HG03432 (cell line): Measurements from ENCODE around the gene RNF208.

Source experiments
- ATAC-seq: cut with Tn5 transposase; IDR thresholded peaks from one replicate; pipeline ENCODE4 v1.9.1; 2021; ENCODE audit warnings: mild to moderate bottlenecking, moderate library complexity; ENCODE audit not compliant: unreplicated experiment

RNF208 gene

DNA sequence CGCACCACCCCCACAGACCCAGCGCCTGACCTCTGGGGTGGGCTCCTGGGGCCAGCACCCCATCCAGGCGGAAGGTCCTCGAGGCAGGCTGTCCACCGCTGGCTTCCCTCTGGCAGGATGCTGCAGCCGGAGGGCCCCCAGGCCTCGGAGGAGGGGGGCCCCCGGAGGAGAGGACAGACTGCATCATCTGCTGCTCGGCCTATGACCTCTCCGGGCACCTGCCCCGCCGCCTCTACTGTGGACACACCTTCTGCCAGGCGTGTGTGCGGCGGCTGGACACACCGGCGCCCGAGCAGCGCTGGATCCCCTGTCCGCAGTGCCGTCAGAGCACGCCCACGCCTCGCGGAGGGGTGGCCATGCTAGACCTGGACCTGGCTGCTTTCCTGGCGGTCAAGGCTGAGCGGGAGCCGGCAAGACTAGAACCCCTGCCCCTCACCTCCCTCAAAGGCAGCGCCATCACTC is 6.5 kb upstream of the RNF208 start:
- ATAC-seq, result no peak

DNA sequence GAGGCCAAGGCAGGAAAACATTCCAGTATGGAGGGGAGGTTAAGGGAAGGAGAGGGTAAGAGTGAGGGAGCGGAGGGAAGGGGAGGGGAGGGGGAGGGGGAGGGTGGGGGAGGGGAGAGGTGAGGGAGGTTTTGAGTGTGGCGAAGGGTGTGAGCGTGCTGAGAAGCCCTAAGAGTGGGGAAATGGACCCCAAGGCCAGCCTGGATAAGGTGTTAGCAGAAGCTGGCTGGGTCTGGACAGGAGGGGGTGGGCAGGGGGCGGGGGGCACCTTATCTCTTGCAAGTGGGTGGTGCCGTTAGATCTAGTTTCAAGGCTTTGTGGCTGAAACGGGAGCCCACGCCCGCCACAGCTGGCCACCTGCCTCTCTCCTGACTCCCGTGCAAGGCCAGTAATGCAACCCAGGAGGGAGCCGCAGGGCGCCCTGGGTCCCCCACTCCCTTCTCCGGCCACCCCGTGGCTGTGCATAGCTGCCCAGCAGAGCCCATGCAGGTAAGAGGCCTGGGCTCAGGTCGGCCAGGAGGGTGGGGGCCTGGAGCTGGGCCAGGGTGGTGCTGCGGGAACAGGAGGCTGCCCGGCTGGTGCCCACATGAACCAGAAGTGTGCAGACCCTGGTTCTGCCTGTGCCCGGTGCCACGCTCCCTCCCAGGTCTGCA is 5.9 kb upstream of the RNF208 start:
- ATAC-seq, result no peak

DNA sequence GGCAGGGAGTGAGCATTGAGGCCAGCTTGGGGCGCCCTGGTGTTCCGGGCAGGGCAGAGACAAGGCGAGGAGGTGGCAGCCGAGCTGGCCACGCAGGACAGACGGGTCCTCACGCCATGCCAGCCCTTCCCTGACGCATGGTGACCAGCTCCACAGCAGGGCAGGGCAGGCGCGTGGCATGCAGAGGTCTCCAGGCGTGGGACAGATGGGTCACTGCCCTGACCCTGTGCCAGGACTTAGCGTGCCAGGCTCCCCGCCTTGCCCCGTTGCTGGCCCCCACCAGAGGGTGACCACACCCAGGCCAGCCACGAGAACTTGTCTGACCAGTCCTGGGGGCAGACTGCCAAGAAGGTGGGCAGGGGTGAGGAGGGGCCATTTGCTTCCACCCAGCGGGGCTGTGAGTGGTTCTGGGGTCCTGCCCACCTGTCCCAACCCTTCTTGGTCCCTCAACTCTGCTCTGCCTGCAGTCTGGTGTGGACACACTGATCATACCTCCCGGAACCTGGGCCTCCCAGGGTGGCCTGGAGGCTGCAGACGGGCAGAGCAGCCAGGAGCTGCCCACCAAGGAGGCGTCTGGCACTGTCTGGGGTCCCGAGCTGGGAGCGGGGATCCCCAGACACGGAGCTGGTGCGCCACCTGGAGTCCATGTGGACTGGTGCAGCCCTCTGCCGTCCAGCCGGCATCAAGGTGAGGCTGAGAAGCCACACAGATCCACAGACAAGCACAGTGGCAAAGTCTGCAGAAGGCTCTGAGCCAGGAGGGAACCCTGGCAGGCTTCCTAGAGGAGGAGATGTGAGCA is 5.2 kb upstream of the RNF208 start, which contains the start of gene RNF224:
RNF224 (plus strand) TSS at position 449 of the 799 bp plus-strand sequence. CDS start 834 bp downstream, outside the sequence.
- ATAC-seq, result no peak

DNA sequence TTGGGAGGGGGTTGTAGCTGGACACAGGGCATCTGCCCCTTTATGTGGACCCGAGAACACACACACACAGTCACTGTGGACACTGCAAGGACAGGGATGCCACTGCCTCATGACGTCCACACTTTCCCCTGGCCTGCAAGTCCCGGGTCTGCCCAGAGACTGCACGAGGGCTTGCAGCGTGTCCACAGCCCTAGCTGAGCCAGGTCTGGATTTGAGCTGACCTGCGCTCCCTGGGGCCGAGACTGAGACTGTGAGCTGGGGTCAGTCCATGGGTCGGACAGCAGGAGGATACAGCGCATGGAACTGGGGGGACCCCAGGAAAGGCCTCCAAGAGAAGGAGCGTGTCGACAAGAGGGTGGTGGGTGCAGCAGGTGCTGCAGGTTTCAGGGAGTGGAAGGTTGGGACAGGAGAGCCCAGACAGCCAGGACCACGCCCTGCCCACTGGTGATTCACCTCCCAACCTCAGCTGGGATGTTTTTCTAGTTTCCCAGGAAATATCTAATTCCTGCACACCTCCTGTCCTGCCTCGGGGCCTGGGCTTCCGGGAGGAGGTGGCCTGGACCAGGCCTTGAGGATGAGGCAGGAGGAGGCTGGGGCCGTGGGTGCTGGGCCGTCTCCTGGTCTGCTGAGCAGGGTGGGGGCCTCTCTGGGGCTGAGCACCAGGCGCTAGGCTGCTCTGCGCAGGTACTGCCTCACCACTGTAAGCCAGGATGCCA is 4.5 kb upstream of the RNF208 start:
- ATAC-seq, result no peak

DNA sequence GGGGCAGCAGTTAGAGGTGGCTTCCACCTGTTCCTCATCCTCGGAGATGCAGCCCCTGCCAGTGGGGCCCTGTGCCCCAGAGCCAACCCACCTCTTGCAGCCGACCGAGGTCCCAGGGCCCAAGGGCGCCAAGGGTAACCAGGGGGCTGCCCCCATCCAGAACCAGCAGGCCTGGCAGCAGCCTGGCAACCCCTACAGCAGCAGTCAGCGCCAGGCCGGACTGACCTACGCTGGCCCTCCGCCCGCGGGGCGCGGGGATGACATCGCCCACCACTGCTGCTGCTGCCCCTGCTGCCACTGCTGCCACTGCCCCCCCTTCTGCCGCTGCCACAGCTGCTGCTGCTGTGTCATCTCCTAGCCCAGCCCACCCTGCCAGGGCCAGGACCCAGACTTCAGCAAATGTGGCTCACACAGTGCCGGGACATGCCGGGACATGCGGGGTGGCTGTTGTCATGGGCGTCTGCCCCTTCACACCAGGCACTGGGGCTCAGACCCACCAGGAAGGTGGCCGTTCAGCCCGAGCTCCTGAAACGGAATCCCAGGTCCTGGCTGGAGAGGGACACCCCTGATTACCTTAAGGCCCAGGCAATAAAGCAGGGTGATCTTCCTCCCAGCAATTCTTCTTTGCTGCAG is 3.8 kb upstream of the RNF208 start:
- ATAC-seq, result no peak

DNA sequence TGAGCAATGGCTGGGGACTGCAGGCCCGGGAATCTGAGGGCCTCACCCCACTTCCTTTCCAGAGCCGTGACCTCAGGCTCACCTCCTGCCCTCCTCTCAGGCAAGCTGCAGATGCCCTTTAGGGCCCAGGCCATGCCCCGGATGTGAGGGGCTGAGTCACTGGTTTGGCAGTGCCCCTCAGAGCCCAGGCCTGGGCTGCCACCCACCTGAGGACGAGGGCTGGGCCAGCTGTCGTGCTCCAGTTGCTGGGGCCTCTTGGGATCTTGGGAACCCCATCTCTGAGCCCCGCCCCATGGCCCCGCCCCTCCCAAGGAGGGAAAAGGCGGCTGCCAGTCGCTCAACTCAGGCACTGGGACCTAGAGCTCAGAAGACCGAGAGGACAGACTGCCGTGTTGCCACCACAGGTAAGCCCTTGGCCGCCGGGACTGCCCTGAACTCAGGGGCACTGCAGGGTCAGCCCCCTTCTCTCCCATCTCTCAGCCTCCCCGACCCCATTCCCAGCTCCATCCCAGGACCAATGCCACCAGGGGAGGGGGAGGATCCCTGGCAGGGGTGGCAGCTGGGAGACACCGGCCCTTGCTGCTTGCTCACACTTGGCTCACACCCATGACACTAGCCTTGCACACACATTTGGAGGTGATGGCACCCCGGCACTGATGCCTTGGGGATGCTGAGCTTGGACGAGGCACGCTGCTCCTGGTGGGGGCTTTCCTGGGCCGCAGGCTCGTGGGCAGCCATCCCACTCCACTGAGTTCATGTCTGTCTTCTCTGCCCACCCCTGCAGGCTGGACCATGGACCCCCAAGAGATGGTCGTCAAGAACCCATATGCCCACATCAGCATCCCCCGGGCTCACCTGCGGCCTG is 3.0 kb upstream of the RNF208 start, which contains the start of gene CYSRT1:
CYSRT1 (plus strand) TSS at position 345 of the 865 bp plus-strand sequence; CDS start at position 793, 448 bp downstream.
- ATAC-seq, result no peak

DNA sequence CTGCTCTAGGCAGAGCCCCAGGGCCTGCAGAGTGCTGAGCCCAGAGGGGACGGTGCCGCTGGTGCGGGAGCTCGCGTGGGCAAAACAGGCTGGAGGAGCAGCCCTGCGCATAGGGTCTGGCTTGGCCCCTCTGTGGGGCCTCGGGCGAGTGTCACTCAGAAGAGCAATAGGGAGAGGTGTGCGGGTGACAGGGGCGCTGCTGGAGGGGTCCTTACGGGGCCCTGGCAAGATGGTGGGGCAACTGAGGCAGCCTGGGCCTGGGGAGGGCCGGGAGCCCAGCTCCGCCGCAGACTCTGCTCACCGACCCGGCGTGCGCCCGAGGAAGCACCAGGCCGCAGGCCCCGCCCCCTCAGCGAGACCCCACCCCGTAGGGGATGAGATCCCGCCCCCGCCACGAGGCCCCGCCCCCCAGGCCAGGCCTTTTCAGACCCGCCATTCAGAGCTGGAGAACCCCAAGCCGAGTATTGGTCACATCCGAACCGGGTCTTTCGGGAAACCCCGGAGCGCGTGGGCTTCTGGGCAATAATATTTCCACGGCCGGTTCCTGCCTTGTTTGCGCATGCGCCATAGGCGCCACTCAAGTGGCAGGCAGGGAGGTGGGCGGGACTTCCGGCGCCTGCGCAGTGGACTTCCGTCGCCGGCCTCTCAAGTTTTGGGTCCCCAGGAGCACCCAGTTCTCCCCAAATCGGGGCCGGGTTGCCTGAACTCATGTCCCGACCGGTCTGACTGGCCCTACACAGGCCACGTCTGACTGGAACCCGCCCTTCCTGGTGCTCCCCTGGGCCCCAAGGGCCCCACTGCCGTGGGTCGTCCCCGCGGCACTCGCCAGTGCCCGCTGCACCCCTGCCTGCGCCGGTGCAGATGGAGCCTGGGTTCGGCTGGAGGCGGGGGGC is 1.3 kb upstream of the RNF208 start:
- peak; percentile 66 for ATAC-seq

DNA sequence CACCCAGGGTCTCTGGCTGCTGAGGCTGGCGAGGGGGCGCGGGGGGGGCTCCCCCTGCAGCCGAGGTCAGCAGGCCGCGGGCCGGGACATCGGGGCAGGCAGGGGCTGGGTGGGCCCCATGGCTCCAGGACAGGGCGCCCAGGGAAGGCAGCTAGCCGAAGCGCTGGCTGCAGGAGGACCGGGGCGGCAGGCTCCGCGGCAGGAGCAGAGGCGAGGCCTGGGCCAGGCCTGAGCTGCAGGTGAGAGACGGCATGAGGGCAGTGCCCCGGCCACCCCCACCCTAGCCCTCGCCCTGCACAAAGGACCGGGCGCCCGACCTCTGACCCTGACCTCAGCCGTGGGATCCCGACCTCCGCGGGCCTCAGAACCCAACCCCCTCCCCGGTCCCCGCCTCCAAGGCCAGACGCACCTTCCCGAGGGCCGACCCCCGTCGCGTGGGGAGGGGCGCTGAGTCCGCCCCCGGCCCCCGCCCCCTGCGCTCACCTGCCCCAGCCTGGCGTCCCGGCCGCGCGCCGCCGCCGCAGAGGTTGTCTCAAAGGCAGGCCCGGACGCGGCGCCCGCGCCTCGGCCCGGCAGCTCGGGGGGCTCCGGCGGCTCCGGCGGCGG is 431 bp downstream of the RNF208 start:
- no peak for ATAC-seq

DNA sequence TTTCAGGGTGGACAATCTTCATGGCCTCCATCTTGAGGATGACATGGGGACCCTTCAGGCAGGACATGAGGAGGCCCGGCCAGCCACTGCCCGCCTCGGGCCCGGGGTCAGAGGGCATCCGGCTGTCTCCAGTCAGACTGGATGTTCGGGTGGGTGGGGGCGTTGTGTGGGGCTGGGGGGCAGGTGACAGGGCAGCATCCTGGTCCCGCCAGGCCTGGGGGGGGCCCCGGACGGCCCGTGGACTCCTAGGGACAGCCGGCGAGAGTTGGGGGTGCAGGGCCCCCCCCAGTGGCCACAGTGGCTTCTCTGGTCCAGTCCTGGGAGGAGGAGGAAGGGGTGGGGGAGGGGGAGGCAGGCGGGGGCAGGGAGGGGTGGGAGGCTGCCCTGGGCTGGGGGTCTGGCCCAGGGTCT is 940 bp downstream of the RNF208 start:
- no peak for ATAC-seq

DNA sequence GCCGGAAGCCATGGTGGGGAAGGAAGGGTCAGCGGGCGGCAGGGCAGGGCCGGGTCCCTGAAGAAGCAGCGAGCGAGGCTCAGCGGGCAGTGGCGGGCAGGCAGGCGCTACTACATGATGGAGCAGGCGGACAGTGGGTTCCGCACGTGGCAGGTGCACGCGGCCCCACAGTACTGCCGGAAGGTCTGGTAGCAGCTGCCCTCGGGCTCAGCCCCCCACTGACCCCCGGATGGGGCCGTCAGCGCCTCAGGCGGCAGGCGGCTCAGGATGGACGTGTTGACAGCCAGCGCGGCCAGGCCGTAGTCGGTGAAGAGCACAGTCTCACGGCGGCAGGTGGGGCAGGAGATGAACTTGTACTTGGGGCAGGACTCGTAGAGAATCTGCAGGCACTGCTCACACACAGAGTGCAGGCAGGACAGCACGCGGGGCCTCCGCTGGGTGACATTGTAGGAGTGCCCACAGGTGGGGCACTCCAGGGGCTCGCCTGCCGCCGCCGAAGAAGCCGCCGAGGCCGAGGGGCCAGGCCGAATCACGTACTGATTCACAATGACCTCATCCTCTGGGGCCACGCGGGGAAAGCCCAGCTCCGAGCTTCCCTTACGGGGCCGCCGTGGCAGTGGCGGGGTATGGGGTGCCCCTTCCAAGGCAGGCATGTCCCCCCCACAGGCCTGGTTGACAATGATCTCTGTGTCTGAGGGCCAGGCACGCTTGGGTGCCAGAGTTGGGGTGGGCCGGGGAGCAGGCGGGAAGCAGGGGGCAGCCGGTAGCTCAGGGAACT is 1.5 kb downstream of the RNF208 start:
- no peak for ATAC-seq

DNA sequence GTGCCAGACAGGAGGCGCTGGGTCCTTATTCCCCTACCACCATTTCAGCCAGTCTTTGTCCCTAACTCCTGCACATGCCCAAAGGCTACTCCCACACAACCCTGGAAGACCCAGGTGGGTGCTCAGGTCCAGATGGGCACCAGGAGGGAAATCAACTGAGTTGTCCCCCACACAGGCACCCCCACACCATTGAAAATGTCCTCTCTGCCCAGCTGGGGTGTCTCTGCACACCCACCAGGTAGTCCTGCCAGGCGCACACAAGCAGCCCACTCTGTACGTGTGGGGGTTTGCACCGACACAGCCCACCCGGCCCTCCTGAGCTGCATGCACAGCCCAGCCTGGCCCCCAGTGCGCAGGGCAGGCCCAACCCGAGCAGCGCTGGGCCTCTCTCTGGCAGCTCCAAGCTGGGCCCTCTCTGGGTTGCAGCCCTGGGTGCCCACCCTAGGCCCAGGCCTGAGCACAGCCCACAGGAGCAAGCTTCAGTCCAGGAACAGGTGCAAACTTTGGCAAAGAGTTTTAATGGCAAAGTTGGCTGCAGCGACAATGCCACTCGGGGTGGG is 2.2 kb downstream of the RNF208 start:
- ATAC-seq, result no peak

DNA sequence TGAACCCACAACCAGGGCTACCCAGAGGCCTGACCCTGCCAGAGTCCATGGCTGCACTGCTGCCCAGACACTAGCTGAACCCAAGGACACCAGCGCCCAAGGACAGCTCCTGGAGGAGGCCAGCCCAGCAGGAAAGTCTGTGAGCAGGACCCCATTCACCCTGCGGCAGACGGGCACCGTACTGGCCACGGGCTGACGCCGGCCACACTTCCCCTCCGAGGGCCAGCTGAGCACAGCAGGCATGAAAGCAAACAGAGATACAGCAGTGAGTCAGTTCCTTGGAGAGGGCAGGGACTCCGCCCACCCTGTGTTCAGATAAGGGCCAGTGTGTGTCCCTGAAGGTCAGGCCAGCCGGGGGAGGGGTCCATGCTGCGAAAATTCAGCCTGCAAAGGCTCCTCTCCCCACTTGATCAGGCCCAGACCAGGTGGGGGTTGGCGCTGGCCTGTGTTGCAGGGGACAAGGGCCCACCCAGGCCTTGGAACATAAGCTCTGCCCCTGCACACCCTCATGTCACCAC is 3.2 kb downstream of the RNF208 start:
- no peak for ATAC-seq

DNA sequence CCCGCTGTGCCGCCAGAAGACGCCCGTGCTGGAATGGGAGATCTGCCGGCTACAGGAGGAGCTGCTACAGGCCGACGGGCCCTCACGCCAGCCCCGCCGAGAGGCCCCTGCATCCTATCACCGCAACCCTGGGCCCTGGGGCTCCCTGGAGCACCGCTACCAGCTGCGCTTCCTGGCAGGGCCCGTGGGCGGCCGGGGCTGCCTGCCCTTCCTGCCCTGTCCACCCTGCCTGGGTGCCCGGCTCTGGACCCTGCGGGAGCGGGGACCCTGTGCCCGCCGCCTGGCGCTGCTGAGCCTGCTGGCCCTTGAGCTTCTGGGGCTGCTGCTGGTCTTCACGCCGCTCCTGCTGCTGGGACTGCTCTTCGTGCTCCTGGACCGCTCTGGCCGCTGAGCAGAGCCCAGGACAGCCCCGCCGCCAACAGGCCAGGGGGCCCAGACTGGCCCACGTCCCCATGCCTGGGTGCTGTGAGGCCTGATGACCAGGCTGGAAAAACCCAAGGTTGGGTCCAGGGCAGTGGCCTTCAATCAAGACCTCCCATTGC is 3.8 kb downstream of the RNF208 start:
- no peak for ATAC-seq

DNA sequence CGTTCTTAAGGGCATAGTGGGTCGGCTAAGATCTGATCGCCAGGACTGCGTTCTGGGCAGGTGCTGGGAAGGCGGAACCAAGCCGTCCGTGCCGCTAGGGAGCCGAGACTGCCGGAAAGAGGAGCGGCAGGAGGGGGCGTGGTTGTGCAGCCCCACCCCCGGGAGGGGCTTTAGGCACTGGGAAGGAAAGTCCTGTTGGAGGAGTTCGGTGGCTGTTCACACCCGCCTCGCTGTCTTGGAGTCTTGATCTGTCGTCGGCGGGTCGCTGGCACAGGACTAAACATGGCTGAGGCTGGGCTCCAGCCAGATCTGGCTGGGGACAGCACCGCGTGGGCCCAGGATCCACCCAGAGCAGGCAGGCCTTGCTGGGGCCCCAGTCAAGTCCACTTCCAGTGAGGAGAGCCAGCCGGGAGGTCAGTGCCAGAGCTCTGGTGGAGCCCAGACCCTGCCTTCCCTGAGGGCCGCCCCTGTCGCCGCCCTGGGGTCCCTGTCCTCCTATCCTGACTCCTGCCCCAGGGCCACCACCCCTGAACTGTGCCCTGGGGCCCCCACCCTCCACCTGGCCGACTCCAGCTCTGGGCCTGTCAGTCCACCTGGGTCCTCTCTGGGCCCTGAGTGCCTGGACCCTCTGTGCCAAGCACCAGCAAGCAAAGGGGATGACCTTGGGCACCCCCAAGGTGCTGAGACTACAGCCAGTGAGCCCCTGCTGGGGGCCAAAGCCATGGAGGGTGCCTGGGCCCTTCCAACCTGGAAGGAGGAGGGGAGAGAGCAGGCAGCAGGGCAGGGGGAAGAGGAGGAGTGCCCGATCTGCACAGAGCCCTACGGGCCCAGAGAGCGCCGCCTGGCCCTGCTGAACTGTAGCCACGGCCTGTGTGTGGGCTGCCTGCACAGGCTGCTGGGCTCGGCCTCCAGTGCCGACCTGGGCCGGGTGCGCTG is 4.5 kb downstream of the RNF208 start:
- no peak for ATAC-seq

DNA sequence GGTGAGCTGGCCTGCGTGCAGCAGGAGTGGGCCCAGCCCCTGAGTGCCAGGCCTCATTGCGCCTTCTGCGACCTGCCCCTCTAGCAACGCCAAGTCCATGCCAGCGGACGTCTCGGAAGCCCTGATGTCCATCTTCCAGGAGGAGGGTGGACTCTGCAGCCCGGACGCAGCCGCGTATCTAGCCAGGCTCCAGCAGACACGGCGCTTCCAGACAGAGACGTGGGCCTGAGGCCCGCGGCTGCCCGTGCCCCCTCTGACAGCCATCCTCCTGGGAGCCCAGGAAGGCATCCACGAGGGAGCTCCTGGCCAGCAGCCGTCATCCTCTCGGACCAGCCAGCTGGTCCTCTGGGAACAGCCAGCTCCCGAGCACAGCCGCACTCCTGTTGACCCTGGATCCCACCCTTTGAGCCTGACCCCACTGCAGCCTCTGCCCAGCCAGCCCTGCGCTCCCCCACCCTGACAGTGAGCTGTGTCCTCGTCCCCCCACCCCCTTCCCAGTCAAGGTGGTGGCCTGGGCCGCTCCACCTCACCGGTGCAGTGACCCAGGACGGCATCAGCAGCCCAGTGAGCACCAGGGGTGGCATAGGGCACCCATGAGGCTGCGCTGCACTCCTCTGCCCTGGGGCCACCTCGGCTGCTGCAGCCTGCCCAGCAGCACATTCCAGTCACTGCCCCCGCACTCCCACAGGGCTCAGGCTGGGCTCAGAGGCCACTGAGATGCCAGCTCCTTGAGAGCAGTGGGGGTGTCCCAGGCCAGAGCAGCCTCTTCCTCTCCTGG is 5.7 kb downstream of the RNF208 start:
- ATAC-seq, result no peak
